Fibroblast of lung (primary cell): ENCODE measurements around the gene FADS6. TPM values are rescaled to one million over a fixed set of nuclear protein-coding genes. Genes with fewer than 3 reads are reported as not detected.

Source experiments
- DNase-seq, 2 donors: peaks; one replicate each; pipeline versions ENCODE4 v3.0.0 to v3.0.0-alpha.2; 2010; ENCODE audit warnings: low read depth in 2 of 2
- H2AFZ ChIP-seq: 2 replicates; pipeline ENCODE4 v1.5.1; 2012; ENCODE audit warnings: low read length, control low read depth, inconsistent platforms
- H3K27ac ChIP-seq: 2 replicates; pipeline ENCODE4 v1.5.1; 2011; ENCODE audit warnings: low read length, control low read depth; ENCODE audit not compliant: insufficient read depth
- H3K27me3 ChIP-seq: 2 replicates; pipeline ENCODE4 v1.5.1; 2011; ENCODE audit warnings: mild to moderate bottlenecking, low read length; ENCODE audit not compliant: control insufficient read depth, insufficient read depth
- H3K36me3 ChIP-seq: 2 replicates; pipeline ENCODE4 v1.5.1; 2011; ENCODE audit warnings: low read length; ENCODE audit not compliant: control insufficient read depth, insufficient read depth
- H3K4me1 ChIP-seq: 2 replicates; pipeline ENCODE4 v1.5.1; 2011; ENCODE audit warnings: low read length; ENCODE audit not compliant: control insufficient read depth, insufficient read depth; ENCODE audit errors: extremely low read depth
- H3K4me2 ChIP-seq: 2 replicates; pipeline ENCODE4 v1.5.1; 2011; ENCODE audit warnings: low read length, control low read depth; ENCODE audit not compliant: insufficient read depth; ENCODE audit errors: extremely low read depth
- H3K4me3 ChIP-seq, 4 experiments: fragments of 200-600 bp in 1 of 4; sonication (generic) in 1 of 4; replicated peaks in 1 of 4; 2 replicates each; pipeline ENCODE4 v1.5.1; 2011 to 2016; ENCODE audit warnings: low read length in 4 of 4, low read depth in 3 of 4, mild to moderate bottlenecking in 3 of 4, control low read depth in 2 of 4, inconsistent platforms in 1 of 4, mixed read lengths in 1 of 4; ENCODE audit not compliant: insufficient read depth in 1 of 4; ENCODE audit errors: control extremely low read depth in 1 of 4
- H3K79me2 ChIP-seq: 2 replicates; pipeline ENCODE4 v1.5.1; 2012; ENCODE audit warnings: mild to moderate bottlenecking, low read length, inconsistent platforms; ENCODE audit not compliant: control insufficient read depth, insufficient read depth
- H3K9ac ChIP-seq: 2 replicates; pipeline ENCODE4 v1.5.1; 2011; ENCODE audit warnings: mild to moderate bottlenecking, low read length, control low read depth; ENCODE audit not compliant: insufficient read depth
- H3K9me3 ChIP-seq: 2 replicates; pipeline ENCODE4 v1.5.1; 2012; ENCODE audit warnings: low read depth, low read length; ENCODE audit not compliant: control insufficient read depth, insufficient read depth
- H4K20me1 ChIP-seq: 2 replicates; pipeline ENCODE4 v1.5.1; 2011; ENCODE audit warnings: low read length; ENCODE audit not compliant: control insufficient read depth, insufficient read depth; ENCODE audit errors: extremely low read depth
- EZH2 ChIP-seq: IDR thresholded peaks from 2 replicates; pipeline ENCODE4 v1.5.1; 2012; ENCODE audit warnings: low read length, control low read depth, mild to moderate bottlenecking; ENCODE audit errors: missing control alignments
- polyA plus RNA-seq, 2 donors: library from polyadenylated mRNA; depleted of rRNA in 1 of 2; stranded (reverse) in 1 of 2; unstranded in 1 of 2; fragments of >200 nt; gene quantifications; 2 replicates each; pipeline ENCODE4 v1.2.1, GENCODE V29; 2011 to 2012; ENCODE audit warnings: missing spikeins in 1 of 2
- total RNA-seq: library from RNA; depleted of rRNA; stranded (reverse); fragments of >200 nt; gene quantifications from 2 replicates; pipeline ENCODE4 v1.2.1, GENCODE V29; 2014
- TF ChIP-seq, protein P1 (sequence below), 2 donors: IDR thresholded peaks in 1 of 2; conservative IDR thresholded peaks in 1 of 2; 1 replicate in 1 of 2; 2 replicates in 1 of 2; pipeline ENCODE4 v1.5.1; 2011 to 2012; ENCODE audit warnings: low read length in 2 of 2, control low read depth in 1 of 2, inconsistent platforms in 1 of 2, low read depth in 1 of 2, mild to moderate bottlenecking in 1 of 2

FADS6 gene
- total and polyA plus RNA-seq, 2 donors (not counting 1 experiment from before 2014, with no cell fraction given): not detected

DNA sequence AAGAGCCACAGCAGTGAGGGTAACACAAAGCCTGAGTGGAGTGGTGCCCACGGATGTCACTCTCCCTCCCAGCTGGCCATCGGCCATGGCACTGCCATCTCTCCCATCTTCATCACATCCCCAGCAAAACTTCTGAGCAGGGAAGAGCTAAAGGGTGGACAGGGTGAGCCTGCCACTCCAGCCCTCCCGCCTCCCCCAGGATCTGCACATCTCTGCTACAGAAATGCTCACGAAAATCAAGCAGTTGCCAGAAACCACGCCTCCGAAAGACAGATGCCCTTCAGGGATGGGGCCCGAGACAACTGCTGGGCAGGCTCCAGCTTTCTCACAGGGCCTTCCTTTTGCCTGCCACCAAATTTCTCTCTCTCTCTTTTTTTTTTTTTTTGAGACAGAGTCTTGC, 37.3 kb downstream of the FADS6 start:
- no peak overlapping the region for H3K4me3 ChIP-seq
- H3K36me3 ChIP-seq: no peaks in the 10 kb centered on the region
- no peak overlapping the region for H2AFZ ChIP-seq
- H3K79me2 ChIP-seq: no peaks in the 10 kb centered on the region
- no peaks in the 10 kb centered on the region for H3K4me1 ChIP-seq
- no peaks in the 10 kb centered on the region for H3K9me3 ChIP-seq
- H3K27ac ChIP-seq: no peak overlapping the region
- no peak overlapping the region for H3K4me2 ChIP-seq
- peaks cover 77% of the 10 kb centered on the region for H3K27me3 ChIP-seq
- no peak for DNase-seq
- H3K9ac ChIP-seq: no peak overlapping the region
- TF ChIP-seq, protein P1, sequence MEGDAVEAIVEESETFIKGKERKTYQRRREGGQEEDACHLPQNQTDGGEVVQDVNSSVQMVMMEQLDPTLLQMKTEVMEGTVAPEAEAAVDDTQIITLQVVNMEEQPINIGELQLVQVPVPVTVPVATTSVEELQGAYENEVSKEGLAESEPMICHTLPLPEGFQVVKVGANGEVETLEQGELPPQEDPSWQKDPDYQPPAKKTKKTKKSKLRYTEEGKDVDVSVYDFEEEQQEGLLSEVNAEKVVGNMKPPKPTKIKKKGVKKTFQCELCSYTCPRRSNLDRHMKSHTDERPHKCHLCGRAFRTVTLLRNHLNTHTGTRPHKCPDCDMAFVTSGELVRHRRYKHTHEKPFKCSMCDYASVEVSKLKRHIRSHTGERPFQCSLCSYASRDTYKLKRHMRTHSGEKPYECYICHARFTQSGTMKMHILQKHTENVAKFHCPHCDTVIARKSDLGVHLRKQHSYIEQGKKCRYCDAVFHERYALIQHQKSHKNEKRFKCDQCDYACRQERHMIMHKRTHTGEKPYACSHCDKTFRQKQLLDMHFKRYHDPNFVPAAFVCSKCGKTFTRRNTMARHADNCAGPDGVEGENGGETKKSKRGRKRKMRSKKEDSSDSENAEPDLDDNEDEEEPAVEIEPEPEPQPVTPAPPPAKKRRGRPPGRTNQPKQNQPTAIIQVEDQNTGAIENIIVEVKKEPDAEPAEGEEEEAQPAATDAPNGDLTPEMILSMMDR (conservative IDR thresholded peaks at IDR 0.05 in 1 of 2, IDR thresholded peaks at IDR 0.05 in 1 of 2; ENCODE audit: low read depth in 1 of 2, low read length in 2 of 2): no peak
- no peaks in the 10 kb centered on the region for H4K20me1 ChIP-seq

DNA sequence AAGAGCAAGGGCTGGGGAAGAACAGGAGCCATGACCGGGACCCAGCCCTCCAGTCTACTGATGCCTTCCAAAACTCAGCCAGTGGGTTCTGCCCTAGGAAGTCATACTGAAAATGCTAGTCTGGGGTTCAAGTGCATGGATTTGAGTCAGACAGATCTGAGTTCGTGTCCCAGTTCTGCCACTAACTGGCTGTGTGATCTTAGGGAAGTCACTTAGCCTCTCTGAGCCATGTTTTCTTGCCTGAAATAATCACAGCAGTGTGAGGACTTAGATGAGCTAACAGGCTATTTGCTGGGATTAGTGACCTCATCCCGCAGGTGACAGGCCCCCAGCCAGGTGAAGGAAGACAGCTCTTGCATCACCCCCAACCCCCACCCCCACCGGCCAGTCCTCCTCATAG, 38.1 kb downstream of the FADS6 start:
- no peaks in the 10 kb centered on the region for H3K9me3 ChIP-seq
- no peak for TF ChIP-seq EZH2
- TF ChIP-seq, protein P1 (conservative IDR thresholded peaks at IDR 0.05 in 1 of 2, IDR thresholded peaks at IDR 0.05 in 1 of 2; ENCODE audit: low read depth in 1 of 2, low read length in 2 of 2): no peak
- H3K36me3 ChIP-seq: no peaks in the 10 kb centered on the region
- no peaks in the 10 kb centered on the region for H3K4me1 ChIP-seq
- peaks cover 74% of the 10 kb centered on the region for H3K27me3 ChIP-seq
- H3K4me2 ChIP-seq: no peak overlapping the region
- no peak overlapping the region for H3K4me3 ChIP-seq
- H3K9ac ChIP-seq: no peak overlapping the region
- H3K27ac ChIP-seq: no peak overlapping the region
- H4K20me1 ChIP-seq: no peaks in the 10 kb centered on the region
- H2AFZ ChIP-seq: no peak overlapping the region
- DNase-seq: no peak
- H3K79me2 ChIP-seq: no peaks in the 10 kb centered on the region

DNA sequence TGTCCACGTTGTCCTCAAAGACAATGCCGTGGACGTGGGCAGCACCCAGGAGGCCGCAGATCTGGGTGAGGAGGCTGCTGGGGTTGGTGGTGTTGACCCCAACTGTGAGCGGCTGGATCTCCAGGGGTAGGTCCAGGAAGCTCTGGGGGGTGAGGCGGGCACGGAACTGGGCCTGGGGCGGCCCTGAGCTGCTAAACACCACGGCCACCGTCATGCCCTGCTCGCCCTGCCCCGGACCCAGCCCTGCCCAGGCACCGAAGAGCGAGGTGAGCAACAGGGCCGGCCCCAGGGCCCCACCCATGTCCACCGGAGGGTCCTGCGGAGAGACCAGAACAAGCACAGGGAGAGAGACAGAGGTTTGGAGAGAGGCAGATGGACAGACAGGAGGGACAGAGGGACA, 38.6 kb downstream of the FADS6 start:
- Histone ChIP-seq H3K27me3 (peaks cover 69% of the 10 kb centered on the region), H2AFZ (no peak overlapping the region), H3K4me1 (no peaks in the 10 kb centered on the region), H3K36me3 (no peaks in the 10 kb centered on the region), H3K79me2 (no peaks in the 10 kb centered on the region), H3K9ac (no peak overlapping the region), H3K9me3 (no peaks in the 10 kb centered on the region), H3K4me3 (no peak overlapping the region), H4K20me1 (no peaks in the 10 kb centered on the region), H3K4me2 (no peak overlapping the region), H3K27ac (no peak overlapping the region)
- no peak for TF ChIP-seq EZH2
- no peak for DNase-seq
